Activated gamma-delta T cell (primary cell): Measurements from ENCODE around the gene FTL.

ENCODE experiments used
- DNase-seq: peaks from one replicate; lab custom pipeline; 2025; lab: John Stamatoyannopoulos, UW

Gene FTL

GRCh38 chr19:48965806-48966540, 864 bp downstream of the FTL start:
- DNase-seq, result peak; percentile 65

DNA sequence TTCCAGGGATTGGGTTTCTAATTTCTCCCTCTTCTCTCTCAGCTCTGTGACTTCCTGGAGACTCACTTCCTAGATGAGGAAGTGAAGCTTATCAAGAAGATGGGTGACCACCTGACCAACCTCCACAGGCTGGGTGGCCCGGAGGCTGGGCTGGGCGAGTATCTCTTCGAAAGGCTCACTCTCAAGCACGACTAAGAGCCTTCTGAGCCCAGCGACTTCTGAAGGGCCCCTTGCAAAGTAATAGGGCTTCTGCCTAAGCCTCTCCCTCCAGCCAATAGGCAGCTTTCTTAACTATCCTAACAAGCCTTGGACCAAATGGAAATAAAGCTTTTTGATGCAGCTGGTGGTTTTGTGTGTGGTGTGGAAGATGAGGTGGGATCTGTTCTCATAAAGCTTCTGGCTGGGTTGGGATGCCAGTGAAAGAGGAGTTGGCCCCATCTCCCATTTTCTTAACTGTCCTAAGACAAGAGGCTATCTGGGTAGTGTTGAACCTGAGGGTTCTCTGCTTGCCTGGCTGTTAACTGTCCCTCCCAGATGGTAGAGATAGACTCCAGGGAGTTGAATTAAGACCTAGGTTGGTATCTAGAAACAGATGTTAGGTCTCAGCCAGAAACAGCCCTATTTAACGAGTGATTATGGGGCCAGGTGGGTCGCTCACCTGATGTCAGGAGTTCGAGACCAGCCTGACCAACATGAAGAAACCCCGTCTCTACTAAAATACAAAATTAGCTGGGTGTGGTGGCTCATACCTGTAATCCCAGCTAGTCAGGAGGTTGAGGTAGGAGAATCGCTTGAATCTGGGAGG, 1.6 kb downstream of the FTL start:
- no peak for DNase-seq

- no peak for DNase-seq
Measured at GRCh38 chr19:48967346-48968178, 2.5 kb downstream of the FTL start.

GRCh38 chr19:48968179-48968661, 3.1 kb downstream of the FTL start:
- no peak for DNase-seq

DNA sequence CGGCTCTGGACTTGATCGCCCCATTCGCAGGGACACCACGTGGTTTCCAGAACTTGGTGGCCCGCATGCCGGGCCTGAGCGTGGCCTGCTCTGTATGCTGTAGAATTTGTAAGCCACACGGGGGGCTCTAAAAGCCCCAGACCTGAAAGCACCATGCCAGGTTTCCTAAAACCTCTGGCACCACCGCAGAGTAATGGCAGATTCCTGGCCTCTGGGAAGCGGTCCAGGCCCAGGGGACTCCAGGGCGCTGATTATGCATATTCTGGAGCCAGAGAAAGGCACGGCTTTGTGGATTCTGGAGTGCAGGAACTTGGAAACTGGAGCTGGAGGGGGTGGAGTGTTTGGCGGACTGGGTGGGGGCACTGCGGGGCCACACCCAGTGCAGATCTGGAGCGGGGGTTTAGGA, 3.7 kb downstream of the FTL start:
- DNase-seq, result no peak

- DNase-seq, result no peak
Measured at GRCh38 chr19:48969276-48970138, 4.4 kb downstream of the FTL start.

GRCh38 chr19:48970139-48970766, 5.1 kb downstream of the FTL start:
- DNase-seq, result no peak

DNA sequence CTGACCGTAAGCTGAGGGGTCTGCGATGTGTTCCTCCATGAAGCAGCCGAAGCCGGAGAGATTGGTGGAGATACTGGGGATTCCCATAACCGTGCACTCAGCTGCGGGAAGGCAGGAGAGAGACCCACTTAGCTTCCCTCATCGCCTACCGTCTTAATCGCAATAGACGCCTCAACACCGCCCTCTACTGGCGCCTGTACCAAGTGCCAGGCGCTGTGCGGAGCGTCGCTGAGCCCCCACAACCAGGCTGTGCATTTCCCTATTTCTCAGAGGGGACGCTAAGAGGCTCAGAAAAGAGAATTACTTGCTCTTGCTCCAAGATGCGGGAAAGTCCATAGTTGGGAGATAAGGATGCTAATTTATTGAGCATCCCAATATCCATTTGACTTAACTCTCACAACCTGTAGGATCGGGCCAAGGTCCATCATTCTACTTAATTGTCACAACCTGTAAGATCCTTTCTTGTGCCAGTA, 5.8 kb downstream of the FTL start:
- DNase-seq, result no peak

DNA sequence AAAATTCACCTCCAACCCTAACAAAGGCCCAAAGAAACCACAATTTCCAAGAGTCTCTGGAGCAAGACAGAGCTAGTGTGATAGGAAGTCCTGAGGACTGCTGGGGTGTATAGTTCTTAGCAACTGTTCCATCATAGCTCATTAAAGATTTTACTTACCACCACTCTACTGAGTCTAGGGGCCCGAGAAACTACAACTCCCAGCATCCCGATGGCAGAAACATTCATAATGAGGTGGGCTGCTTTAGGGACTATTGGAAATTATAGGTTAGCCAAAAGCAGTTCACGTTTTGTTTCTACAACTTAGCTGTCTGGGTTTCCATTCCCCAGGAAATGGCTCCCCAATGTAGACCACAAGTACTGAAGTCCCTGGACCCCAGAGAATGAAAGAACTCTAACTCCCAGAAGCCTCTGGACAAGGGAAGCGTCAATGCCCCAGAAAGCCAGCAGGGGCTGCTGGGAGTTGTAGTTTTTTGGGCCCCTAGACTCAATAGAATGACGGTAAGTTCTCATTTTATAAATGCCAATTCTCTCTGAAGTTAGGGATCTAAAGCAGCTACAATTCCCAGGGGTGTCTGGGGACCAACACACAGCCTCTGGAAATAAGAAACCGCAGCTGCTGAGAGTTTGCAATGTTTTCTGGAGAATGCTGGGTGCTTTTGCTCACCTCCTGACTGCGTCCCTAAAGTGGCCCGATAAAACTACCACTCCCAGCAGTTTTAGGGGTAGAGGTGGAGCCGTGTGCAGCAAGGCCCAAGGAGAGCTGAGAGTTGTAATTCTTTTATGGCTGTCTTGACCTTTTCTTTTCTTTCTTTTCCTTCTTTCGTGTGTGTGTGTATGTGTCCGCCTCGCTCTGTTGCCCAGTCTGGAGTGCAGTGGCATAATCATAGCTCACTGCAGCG, 11.1 kb downstream of the FTL start:
- DNase-seq, result no peak

DNA sequence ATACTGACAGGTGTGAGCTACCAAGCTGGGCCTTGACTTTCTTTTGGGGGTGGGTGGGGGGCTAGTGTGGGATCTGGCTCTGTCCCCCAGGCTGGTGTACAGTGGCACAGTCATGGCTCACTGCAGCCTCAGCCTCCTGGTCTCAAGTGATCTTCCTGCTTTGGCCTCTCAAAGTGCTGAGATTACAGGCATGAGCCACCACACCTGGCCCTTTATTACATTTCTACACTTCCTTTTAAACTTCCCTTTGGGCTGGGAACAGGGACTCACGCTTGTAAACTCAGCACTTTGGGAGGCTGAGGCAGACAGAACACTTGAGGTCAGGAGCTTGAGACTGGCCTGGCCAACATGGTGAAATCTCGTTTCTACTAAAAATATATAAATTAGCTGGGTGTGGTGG, 12.0 kb downstream of the FTL start:
- DNase-seq, result no peak

DNA sequence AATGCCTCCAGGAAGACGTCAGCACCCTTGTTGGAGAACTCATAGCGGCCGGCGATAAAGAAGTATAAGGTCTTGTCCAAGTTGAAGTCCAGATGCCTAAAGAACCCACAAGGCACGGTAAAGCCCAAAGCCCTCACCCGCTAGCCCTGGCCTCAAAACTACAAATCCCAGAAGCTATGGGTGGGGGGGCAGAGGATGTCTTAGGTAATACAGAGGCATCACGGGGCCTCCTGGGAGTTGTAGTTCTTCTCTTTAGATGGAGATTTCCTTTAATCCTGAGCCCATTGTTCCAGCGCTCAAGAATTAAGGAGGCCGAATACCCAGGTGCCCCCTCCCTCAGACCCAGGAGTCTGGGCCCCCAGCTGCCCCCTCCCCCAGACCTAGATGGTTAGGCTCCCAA, 17.2 kb downstream of the FTL start:
- DNase-seq, result no peak

DNA sequence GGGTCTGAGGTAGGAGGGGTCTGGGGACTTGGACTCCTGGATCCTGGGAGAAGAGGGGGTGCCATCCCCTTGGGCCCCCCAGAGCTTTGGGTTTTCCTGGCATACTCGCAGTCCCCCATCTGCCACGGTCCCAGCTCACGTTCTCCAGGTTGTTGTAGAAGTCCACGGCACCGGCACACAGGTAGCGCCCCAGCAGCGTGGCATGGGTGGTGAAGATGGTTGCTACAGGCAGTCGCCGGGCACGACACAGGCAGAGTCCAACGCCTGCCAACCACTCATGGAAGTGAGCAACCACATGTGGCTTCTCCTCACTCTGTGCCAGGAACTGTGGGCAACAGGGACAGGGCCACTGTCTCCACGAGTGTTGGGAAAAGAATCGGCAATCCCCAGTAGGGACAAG, 20.6 kb downstream of the FTL start:
- no peak for DNase-seq

- DNase-seq, result no peak
Measured at GRCh38 chr19:48986211-48986610, 21.1 kb downstream of the FTL start.

GRCh38 chr19:48987323-48987722, 22.2 kb downstream of the FTL start:
- no peak for DNase-seq

- DNase-seq, result no peak
Measured at GRCh38 chr19:48988286-48988685, 23.2 kb downstream of the FTL start.

DNA sequence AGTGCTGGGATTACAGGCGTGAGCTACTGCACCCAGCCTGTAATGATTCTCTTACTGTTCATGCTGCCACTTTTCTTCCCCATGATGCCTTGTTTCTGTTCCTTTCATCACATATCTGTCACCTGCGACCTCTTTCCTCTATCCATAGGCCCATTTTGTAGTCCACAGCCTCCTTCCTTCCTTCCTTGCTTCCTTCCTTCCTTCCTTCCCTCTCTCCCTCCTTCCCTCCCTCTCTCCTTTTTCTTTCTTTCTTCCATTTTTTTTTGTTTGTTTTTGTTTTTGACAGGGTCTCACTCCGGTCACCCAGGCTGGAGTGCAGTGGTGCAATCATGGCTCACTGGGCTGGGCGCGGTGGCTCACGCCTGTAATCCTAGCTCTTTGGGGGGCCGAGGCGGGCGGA, 23.8 kb downstream of the FTL start:
- no peak for DNase-seq

DNA sequence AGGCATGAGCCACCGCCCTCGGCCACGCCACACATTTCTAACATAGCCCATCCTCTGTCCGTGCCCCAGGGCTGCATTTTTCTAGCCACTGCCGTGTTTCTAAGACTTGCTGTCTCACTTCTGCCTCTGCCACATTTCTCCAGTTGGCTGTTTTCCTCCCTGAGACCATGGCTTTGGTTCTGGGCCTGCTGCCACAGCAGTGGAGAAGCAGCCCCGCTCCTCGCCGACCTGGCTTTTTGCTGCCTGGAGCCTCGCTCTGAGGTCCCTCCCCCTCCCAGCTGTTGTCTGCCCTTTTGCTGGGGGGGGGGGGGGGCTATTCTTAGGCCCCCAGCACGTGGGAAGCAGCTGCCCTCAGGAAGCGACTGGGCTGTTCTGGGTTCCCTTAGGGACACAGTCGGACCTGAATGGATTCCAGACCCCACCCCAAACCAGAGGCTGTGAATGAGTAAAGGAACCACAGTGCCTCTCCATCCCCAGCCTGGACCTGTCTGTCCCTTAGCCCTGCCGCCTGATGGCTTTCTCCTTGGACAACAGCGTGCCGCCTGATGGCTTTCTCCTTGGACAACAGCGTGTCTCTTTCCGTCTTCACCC, 24.7 kb downstream of the FTL start:
- DNase-seq, result no peak

DNA sequence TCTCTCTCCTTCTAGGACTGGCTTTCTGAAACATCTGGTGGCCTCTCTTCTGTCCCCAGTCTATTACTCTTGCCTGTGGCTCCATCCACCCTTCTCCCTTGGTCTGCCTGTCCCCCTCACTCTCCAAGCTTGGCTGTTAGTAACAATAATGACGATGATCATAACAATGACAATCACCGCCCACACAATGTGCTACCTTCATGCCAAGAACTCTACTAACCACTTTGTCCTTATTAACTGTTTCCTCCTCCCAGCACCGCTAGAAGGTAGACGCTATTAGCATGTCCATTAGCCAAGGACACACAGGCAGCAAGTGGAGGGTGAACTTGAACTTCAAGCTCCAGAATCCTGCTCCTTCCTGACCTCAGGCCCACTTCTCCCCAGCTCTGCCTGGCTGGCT, 25.3 kb downstream of the FTL start:
- no peak for DNase-seq

DNA sequence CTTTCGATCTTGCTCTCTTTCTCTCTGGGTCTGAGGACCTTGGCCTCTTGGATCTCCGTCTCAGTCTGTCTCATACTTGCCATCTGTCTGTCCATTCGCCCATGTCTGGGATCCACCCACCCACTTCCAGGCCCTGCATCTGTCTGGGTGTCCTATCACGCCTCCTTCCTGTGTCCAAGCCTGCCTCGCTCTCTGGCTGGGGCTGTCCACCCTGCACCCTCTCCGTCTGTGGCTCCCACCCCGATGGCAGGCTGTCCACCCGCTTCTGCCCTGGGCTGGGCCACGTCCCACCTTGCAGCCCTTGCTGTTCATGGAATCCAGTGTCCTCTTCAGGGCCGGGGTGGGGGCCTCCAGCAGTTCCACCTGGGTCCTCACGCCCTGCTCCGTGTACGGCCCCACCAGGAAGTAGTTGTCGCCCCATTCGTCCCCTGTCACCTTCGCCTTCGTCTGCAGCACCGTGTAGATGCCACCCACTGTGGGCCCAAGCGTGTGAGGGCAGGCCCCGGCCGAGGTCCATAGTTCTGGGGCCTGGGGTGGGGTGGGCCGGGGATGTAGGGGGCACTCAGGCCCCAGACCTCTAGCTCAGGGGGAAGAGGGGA, 26.0 kb downstream of the FTL start:
- DNase-seq, result no peak
